Liver (tissue), 9 donors: ENCODE results near the gene HOOK2. TPM values are rescaled to one million over a fixed set of nuclear protein-coding genes. Genes with fewer than 3 reads are reported as not detected.
A peak's percentile ranks its signal among the peaks of the same experiment; 100 is the strongest.

Source experiments
- DNase-seq: peaks from one replicate; pipeline ENCODE4 v3.0.0-alpha.2; 2017; ENCODE audit warnings: low spot score
- H3K27ac ChIP-seq, 2 donors: one replicate each; pipeline ENCODE4 v1.7.0; 2013; ENCODE audit warnings: inconsistent platforms in 2 of 2, low read length in 2 of 2, control low read depth in 1 of 2, low read depth in 1 of 2, mild to moderate bottlenecking in 1 of 2
- H3K27me3 ChIP-seq, 4 donors: one replicate each; pipeline versions ENCODE4 v1.6.1 to v1.7.0; 2013; ENCODE audit warnings: low read length in 3 of 4, inconsistent platforms in 1 of 4, mild to moderate bottlenecking in 1 of 4, moderate library complexity in 1 of 4; ENCODE audit not compliant: control insufficient read depth in 4 of 4, insufficient read depth in 4 of 4
- H3K36me3 ChIP-seq, 4 donors: one replicate each; pipeline versions ENCODE4 v1.6.1 to v1.7.0; 2013; ENCODE audit warnings: low read length in 3 of 4, mild to moderate bottlenecking in 3 of 4, low read depth in 1 of 4, moderate library complexity in 1 of 4; ENCODE audit not compliant: control insufficient read depth in 4 of 4, insufficient read depth in 3 of 4
- H3K4me1 ChIP-seq, 4 donors: one replicate each; pipeline versions ENCODE4 v1.6.1 to v1.7.0; 2013; ENCODE audit warnings: low read length in 3 of 4, mild to moderate bottlenecking in 3 of 4, moderate library complexity in 1 of 4; ENCODE audit not compliant: control insufficient read depth in 4 of 4, insufficient read depth in 4 of 4
- H3K4me3 ChIP-seq, 3 donors: one replicate each; pipeline versions ENCODE4 v1.6.1 to v1.7.0; 2013; ENCODE audit warnings: low read length in 3 of 3, control low read depth in 1 of 3, low read depth in 1 of 3, mild to moderate bottlenecking in 1 of 3
- H3K9ac ChIP-seq, 2 donors: one replicate each; pipeline ENCODE4 v1.7.0; 2013; ENCODE audit warnings: low read length in 2 of 2, mild to moderate bottlenecking in 2 of 2, moderate library complexity in 2 of 2, control low read depth in 1 of 2, low read depth in 1 of 2
- H3K9me3 ChIP-seq, 4 donors: one replicate each; pipeline versions ENCODE4 v1.6.1 to v1.7.0; 2013; ENCODE audit warnings: low read length in 3 of 4; ENCODE audit not compliant: control insufficient read depth in 4 of 4
- EGR1 ChIP-seq, 2 donors: IDR thresholded peaks; 2 replicates each; pipeline ENCODE4 v1.6.1; 2016 to 2018; ENCODE audit warnings: antibody characterized with exemption in 2 of 2, low read depth in 2 of 2
- FOXA1 ChIP-seq: IDR thresholded peaks from 2 replicates; pipeline ENCODE4 v1.6.1; 2016; ENCODE audit warnings: antibody characterized with exemption
- FOXA2 ChIP-seq: IDR thresholded peaks from 2 replicates; pipeline ENCODE4 v1.6.1; 2016; ENCODE audit warnings: antibody characterized with exemption
- GABPA ChIP-seq, 2 donors: IDR thresholded peaks in 1 of 2; conservative IDR thresholded peaks in 1 of 2; 2 replicates each; pipeline ENCODE4 v1.6.1; 2016; ENCODE audit warnings: antibody characterized with exemption in 2 of 2, mild to moderate bottlenecking in 1 of 2, moderate library complexity in 1 of 2
- HNF4A ChIP-seq, 2 donors: conservative IDR thresholded peaks; 2 replicates each; pipeline ENCODE4 v1.6.1; 2016; ENCODE audit warnings: antibody characterized with exemption in 2 of 2, mild to moderate bottlenecking in 2 of 2
- HNF4G ChIP-seq: IDR thresholded peaks from 2 replicates; pipeline ENCODE4 v1.6.1; 2016; ENCODE audit warnings: antibody characterized with exemption
- JUND ChIP-seq, 2 donors: IDR thresholded peaks; 2 replicates each; pipeline ENCODE4 v1.6.1; 2016; ENCODE audit warnings: antibody characterized with exemption in 2 of 2
- MAX ChIP-seq: IDR thresholded peaks from 2 replicates; pipeline ENCODE4 v1.6.1; 2016; ENCODE audit warnings: antibody characterized with exemption
- NR2F2 ChIP-seq: IDR thresholded peaks from 2 replicates; pipeline ENCODE4 v1.6.1; 2016; ENCODE audit warnings: antibody characterized with exemption
- RAD21 ChIP-seq, 2 donors: IDR thresholded peaks; 2 replicates each; pipeline ENCODE4 v1.6.1; 2016; ENCODE audit warnings: antibody characterized with exemption in 2 of 2, mild to moderate bottlenecking in 2 of 2
- REST ChIP-seq: IDR thresholded peaks from 2 replicates; pipeline ENCODE4 v1.6.1; 2016; ENCODE audit warnings: antibody characterized with exemption, mild to moderate bottlenecking
- RXRA ChIP-seq, 2 donors: IDR thresholded peaks; 2 replicates each; pipeline ENCODE4 v1.6.1; 2017 to 2018; ENCODE audit warnings: antibody characterized with exemption in 2 of 2, mild to moderate bottlenecking in 1 of 2
- SP1 ChIP-seq: IDR thresholded peaks from 2 replicates; pipeline ENCODE4 v1.6.1; 2018; ENCODE audit warnings: antibody characterized with exemption, mild to moderate bottlenecking
- TAF1 ChIP-seq: conservative IDR thresholded peaks from 2 replicates; pipeline ENCODE4 v1.6.1; 2016; ENCODE audit warnings: antibody characterized with exemption, mild to moderate bottlenecking
- YY1 ChIP-seq: IDR thresholded peaks from 2 replicates; pipeline ENCODE4 v1.6.1; 2016; ENCODE audit warnings: antibody characterized with exemption, mild to moderate bottlenecking
- WGBS: extraction: QIAGEN DNeasy Blood & Tissue Kit; methylation state at CpG from one replicate; pipeline ENCODE4 v1.1.7; 2013; 5-methylcytosine and 5-hydroxymethylcytosine counted together
- polyA plus RNA-seq, 2 donors: library from polyadenylated mRNA; stranded (reverse) in 1 of 2; unstranded in 1 of 2; fragments of 200-250 nt in 1 of 2; fragments of >200 nt in 1 of 2; fragmentation: Nextera tagmentation in 1 of 2; extraction: Ambion mirVana in 1 of 2; gene quantifications; one replicate each; pipeline versions ENCODE4 v1.2.1 to v1.2.3, GENCODE V29; 2013 to 2015
- total RNA-seq, 2 donors: library from RNA; depleted of rRNA; stranded (reverse); fragments of >200 nt; gene quantifications; one replicate each; pipeline ENCODE4 v1.2.3, GENCODE V29; 2014
- TF ChIP-seq, protein P1 (sequence below): fragments of 150-350 bp; IDR thresholded peaks from 2 replicates; pipeline ENCODE4 v1.5.1; 2017; ENCODE audit warnings: improper control_type of control experiment, low read depth, low read length; ENCODE audit not compliant: missing input control
- TF ChIP-seq, protein P2 (sequence below): IDR thresholded peaks from 2 replicates; pipeline ENCODE4 v1.6.1; 2016; ENCODE audit warnings: antibody characterized with exemption
- donor health status: healthy.
- donor health status: healthy.
- donor health status: healthy.
- donor health status: healthy.
- donor health status: healthy.

HOOK2 gene
- total and polyA plus RNA-seq, 4 donors, result 11.3 to 36.4 (median 15.0) TPM

GRCh38 chr19:12723641-12724426 is 51.5 kb downstream of the HOOK2 start, which contains the start of gene TNPO2:
Gene TNPO2 (minus strand): TSS chr19:12723932. CDS start chr19:12720977, 2,955 bp downstream.
- no peaks in the 10 kb centered on the region for H3K27me3 ChIP-seq
- H3K9me3 ChIP-seq, result no peaks in the 10 kb centered on the region
- peaks cover 0 to 4% (median 3%) of the 10 kb centered on the region in 4 donors for H3K36me3 ChIP-seq
- peak within 1 kb of the TSS; percentile 21 to 76 for H3K27ac ChIP-seq
- peak within 1 kb of the TSS; percentile 49 to 98 (median 73) for H3K4me3 ChIP-seq
- H3K4me1 ChIP-seq, result peaks cover 6 to 54% (median 39%) of the 10 kb centered on the region in 4 donors
- H3K9ac ChIP-seq, result peak within 1 kb of the TSS; percentile 17 to 84
- no peak for TF ChIP-seq RXRA (IDR thresholded peaks at IDR 0.05)
- TF ChIP-seq NR2F2, result no peak
- peak in 1 of 2 donors; percentile 32 for TF ChIP-seq GABPA (IDR thresholded peaks at IDR 0.05 in 1 of 2, conservative IDR thresholded peaks at IDR 0.05 in 1 of 2)
- TF ChIP-seq MAX, result peak; percentile 70
- DNase-seq, result peak; percentile 64
- whole genome bisulfite sequencing, result 13% methylated on average over 28 of the region's 28 CpGs

GRCh38 chr19:12723381-12723640 is 52.0 kb downstream of the HOOK2 start:
- Histone ChIP-seq H3K9ac (peak overlapping the region; percentile 15 to 69), H3K9me3 (no peaks in the 10 kb centered on the region), H3K4me1 (peaks cover 6 to 49% (median 34%) of the 10 kb centered on the region in 4 donors), H3K4me3 (peak overlapping the region; percentile 49 to 98 (median 73)), H3K27me3 (no peaks in the 10 kb centered on the region), H3K27ac (peak overlapping the region; percentile 14 to 21), H3K36me3 (peaks cover 0 to 6% (median 3%) of the 10 kb centered on the region in 4 donors)
- TF ChIP-seq HNF4G (no peak), HNF4A (conservative IDR thresholded peaks at IDR 0.05) (no peak), YY1 (no peak), NR2F2 (no peak), FOXA1 (no peak), SP1 (no peak)
- DNase-seq, result no peak
- WGBS, result 7% methylated on average over 7 of the region's 7 CpGs

DNA sequence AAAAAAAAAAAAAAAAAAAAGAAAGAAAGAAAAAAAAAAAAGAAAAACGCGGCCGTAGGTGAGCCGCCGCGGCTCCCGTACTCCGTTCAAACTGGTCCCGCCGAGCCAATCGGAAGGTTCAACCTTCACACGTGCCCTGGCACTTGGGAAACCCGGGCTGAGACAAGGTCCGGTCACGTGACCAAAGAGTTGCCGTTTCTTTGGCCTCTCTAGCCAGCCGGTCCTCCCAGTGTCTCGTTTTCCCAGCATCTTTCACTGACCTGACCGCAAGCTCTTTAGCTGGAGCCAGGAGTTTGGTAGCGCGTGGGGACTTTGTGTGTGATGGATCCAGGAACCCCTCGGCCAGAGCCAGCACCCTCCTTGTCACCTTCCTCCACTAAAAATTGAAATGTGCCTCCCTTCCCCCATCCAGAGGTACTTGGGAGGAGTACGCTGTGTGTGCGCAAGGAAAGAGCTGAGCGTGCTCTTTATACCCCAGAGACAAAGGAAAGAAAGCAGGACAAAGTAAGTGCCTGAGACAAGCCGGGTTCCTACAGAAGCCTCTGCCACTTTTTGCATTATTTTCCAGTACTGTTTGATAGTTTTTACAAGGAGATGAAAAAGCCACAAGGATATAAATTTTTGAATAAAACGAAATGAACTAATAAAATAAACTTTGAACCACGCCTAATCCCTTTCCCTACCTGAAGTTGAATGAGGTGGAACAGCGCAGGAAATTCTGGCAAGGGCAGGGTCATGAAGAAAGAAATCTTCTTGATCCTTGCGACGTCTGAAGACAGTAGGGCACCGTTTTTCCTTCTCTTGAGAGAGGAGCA is 52.6 kb downstream of the HOOK2 start:
- peaks cover 6 to 43% (median 34%) of the 10 kb centered on the region in 4 donors for H3K4me1 ChIP-seq
- 3% methylated on average over 32 of the region's 32 CpGs for WGBS
- H3K27ac ChIP-seq, result peak overlapping the region; percentile 26 to 79
- DNase-seq, result peak; percentile 89
- H3K27me3 ChIP-seq, result no peaks in the 10 kb centered on the region
- H3K9me3 ChIP-seq, result no peaks in the 10 kb centered on the region
- H3K36me3 ChIP-seq, result peaks cover 0 to 7% (median 3%) of the 10 kb centered on the region in 4 donors
- H3K4me3 ChIP-seq, result peak overlapping the region; percentile 49 to 98 (median 73)
- TF ChIP-seq, protein P1, sequence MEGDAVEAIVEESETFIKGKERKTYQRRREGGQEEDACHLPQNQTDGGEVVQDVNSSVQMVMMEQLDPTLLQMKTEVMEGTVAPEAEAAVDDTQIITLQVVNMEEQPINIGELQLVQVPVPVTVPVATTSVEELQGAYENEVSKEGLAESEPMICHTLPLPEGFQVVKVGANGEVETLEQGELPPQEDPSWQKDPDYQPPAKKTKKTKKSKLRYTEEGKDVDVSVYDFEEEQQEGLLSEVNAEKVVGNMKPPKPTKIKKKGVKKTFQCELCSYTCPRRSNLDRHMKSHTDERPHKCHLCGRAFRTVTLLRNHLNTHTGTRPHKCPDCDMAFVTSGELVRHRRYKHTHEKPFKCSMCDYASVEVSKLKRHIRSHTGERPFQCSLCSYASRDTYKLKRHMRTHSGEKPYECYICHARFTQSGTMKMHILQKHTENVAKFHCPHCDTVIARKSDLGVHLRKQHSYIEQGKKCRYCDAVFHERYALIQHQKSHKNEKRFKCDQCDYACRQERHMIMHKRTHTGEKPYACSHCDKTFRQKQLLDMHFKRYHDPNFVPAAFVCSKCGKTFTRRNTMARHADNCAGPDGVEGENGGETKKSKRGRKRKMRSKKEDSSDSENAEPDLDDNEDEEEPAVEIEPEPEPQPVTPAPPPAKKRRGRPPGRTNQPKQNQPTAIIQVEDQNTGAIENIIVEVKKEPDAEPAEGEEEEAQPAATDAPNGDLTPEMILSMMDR, result no peak
- TF ChIP-seq RXRA (IDR thresholded peaks at IDR 0.05), result peak in 1 of 2 donors; percentile 29
- no peak for TF ChIP-seq EGR1 (IDR thresholded peaks at IDR 0.05; ENCODE audit: low read depth in 2 of 2)
- peak in 1 of 2 donors; percentile 13 for TF ChIP-seq RAD21 (IDR thresholded peaks at IDR 0.05)
- TF ChIP-seq HNF4G, result no peak
- no peak for TF ChIP-seq FOXA1
- peak in 1 of 2 donors; percentile 88 for TF ChIP-seq GABPA (IDR thresholded peaks at IDR 0.05 in 1 of 2, conservative IDR thresholded peaks at IDR 0.05 in 1 of 2)
- TF ChIP-seq FOXA2, result no peak
- peak; percentile 21 for TF ChIP-seq TAF1
- TF ChIP-seq SP1, result peak; percentile 67
- peak; percentile 64 for TF ChIP-seq YY1
- TF ChIP-seq, protein P2, sequence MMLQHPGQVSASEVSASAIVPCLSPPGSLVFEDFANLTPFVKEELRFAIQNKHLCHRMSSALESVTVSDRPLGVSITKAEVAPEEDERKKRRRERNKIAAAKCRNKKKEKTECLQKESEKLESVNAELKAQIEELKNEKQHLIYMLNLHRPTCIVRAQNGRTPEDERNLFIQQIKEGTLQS, result peak; percentile 34
- TF ChIP-seq NR2F2, result no peak
- no peak for TF ChIP-seq JUND (IDR thresholded peaks at IDR 0.05)
- peak; percentile 38 to 50 for TF ChIP-seq HNF4A (conservative IDR thresholded peaks at IDR 0.05)
- no peak for TF ChIP-seq REST
- TF ChIP-seq MAX, result no peak
- H3K9ac ChIP-seq, result peak overlapping the region; percentile 17 to 84
